Fibroblast of lung (primary cell): Measurements from ENCODE around the gene EIF5. TPM values are rescaled to one million over a fixed set of nuclear protein-coding genes. Genes with fewer than 3 reads are reported as not detected.

Experiments
- DNase-seq, 2 donors: peaks; one replicate each; pipeline versions ENCODE4 v3.0.0 to v3.0.0-alpha.2; 2010; ENCODE audit warnings: low read depth in 2 of 2
- H2AFZ ChIP-seq: 2 replicates; pipeline ENCODE4 v1.5.1; 2012; ENCODE audit warnings: low read length, control low read depth, inconsistent platforms
- H3K27ac ChIP-seq: 2 replicates; pipeline ENCODE4 v1.5.1; 2011; ENCODE audit warnings: low read length, control low read depth; ENCODE audit not compliant: insufficient read depth
- H3K27me3 ChIP-seq: 2 replicates; pipeline ENCODE4 v1.5.1; 2011; ENCODE audit warnings: mild to moderate bottlenecking, low read length; ENCODE audit not compliant: control insufficient read depth, insufficient read depth
- H3K36me3 ChIP-seq: 2 replicates; pipeline ENCODE4 v1.5.1; 2011; ENCODE audit warnings: low read length; ENCODE audit not compliant: control insufficient read depth, insufficient read depth
- H3K4me1 ChIP-seq: 2 replicates; pipeline ENCODE4 v1.5.1; 2011; ENCODE audit warnings: low read length; ENCODE audit not compliant: control insufficient read depth, insufficient read depth; ENCODE audit errors: extremely low read depth
- H3K4me2 ChIP-seq: 2 replicates; pipeline ENCODE4 v1.5.1; 2011; ENCODE audit warnings: low read length, control low read depth; ENCODE audit not compliant: insufficient read depth; ENCODE audit errors: extremely low read depth
- H3K4me3 ChIP-seq, 4 experiments: fragments of 200-600 bp in 1 of 4; sonication (generic) in 1 of 4; replicated peaks in 1 of 4; 2 replicates each; pipeline ENCODE4 v1.5.1; 2011 to 2016; ENCODE audit warnings: low read length in 4 of 4, low read depth in 3 of 4, mild to moderate bottlenecking in 3 of 4, control low read depth in 2 of 4, inconsistent platforms in 1 of 4, mixed read lengths in 1 of 4; ENCODE audit not compliant: insufficient read depth in 1 of 4; ENCODE audit errors: control extremely low read depth in 1 of 4
- H3K79me2 ChIP-seq: 2 replicates; pipeline ENCODE4 v1.5.1; 2012; ENCODE audit warnings: mild to moderate bottlenecking, low read length, inconsistent platforms; ENCODE audit not compliant: control insufficient read depth, insufficient read depth
- H3K9ac ChIP-seq: 2 replicates; pipeline ENCODE4 v1.5.1; 2011; ENCODE audit warnings: mild to moderate bottlenecking, low read length, control low read depth; ENCODE audit not compliant: insufficient read depth
- H3K9me3 ChIP-seq: 2 replicates; pipeline ENCODE4 v1.5.1; 2012; ENCODE audit warnings: low read depth, low read length; ENCODE audit not compliant: control insufficient read depth, insufficient read depth
- H4K20me1 ChIP-seq: 2 replicates; pipeline ENCODE4 v1.5.1; 2011; ENCODE audit warnings: low read length; ENCODE audit not compliant: control insufficient read depth, insufficient read depth; ENCODE audit errors: extremely low read depth
- CTCF ChIP-seq, 2 donors: IDR thresholded peaks in 1 of 2; conservative IDR thresholded peaks in 1 of 2; 1 replicate in 1 of 2; 2 replicates in 1 of 2; pipeline ENCODE4 v1.5.1; 2011 to 2012; ENCODE audit warnings: low read length in 2 of 2, control low read depth in 1 of 2, inconsistent platforms in 1 of 2, low read depth in 1 of 2, mild to moderate bottlenecking in 1 of 2
- EZH2 ChIP-seq: IDR thresholded peaks from 2 replicates; pipeline ENCODE4 v1.5.1; 2012; ENCODE audit warnings: low read length, control low read depth, mild to moderate bottlenecking; ENCODE audit errors: missing control alignments
- polyA plus RNA-seq, 2 donors: library from polyadenylated mRNA; depleted of rRNA in 1 of 2; stranded (reverse) in 1 of 2; unstranded in 1 of 2; fragments of >200 nt; gene quantifications; 2 replicates each; pipeline ENCODE4 v1.2.1, GENCODE V29; 2011 to 2012; ENCODE audit warnings: missing spikeins in 1 of 2
- total RNA-seq: library from RNA; depleted of rRNA; stranded (reverse); fragments of >200 nt; gene quantifications from 2 replicates; pipeline ENCODE4 v1.2.1, GENCODE V29; 2014

The EIF5 gene
- total and polyA plus RNA-seq, 2 donors (not counting 1 experiment from before 2014, with no cell fraction given): 185 to 400 TPM

GRCh38 chr14:103326078-103326477 is 8.0 kb upstream of the EIF5 start:
- no peak for DNase-seq
- H3K27ac ChIP-seq: no peak overlapping the region
- no peaks in the 10 kb centered on the region for H3K4me1 ChIP-seq
- no peak overlapping the region for H3K4me2 ChIP-seq
- TF ChIP-seq EZH2 (no peak), CTCF (conservative IDR thresholded peaks at IDR 0.05 in 1 of 2, IDR thresholded peaks at IDR 0.05 in 1 of 2; ENCODE audit: low read depth in 1 of 2, low read length in 2 of 2) (no peak)
- no peaks in the 10 kb centered on the region for H4K20me1 ChIP-seq
- H3K27me3 ChIP-seq: no peaks in the 10 kb centered on the region
- no peaks in the 10 kb centered on the region for H3K36me3 ChIP-seq
- H3K9ac ChIP-seq: no peak overlapping the region
- H3K9me3 ChIP-seq: no peaks in the 10 kb centered on the region
- H3K4me3 ChIP-seq: no peak overlapping the region
- no peaks in the 10 kb centered on the region for H3K79me2 ChIP-seq
- no peak overlapping the region for H2AFZ ChIP-seq

- DNase-seq: no peak
- H3K4me3 ChIP-seq: no peak overlapping the region
- no peaks in the 10 kb centered on the region for H3K36me3 ChIP-seq
These were observed 5.1 kb upstream of the EIF5 start for GRCh38 chr14:103328941-103329340.

More at GRCh38 chr14:103328941-103329340, 5.1 kb upstream of the EIF5 start:
- H3K79me2 ChIP-seq: no peaks in the 10 kb centered on the region
- no peaks in the 10 kb centered on the region for H3K27me3 ChIP-seq
- TF ChIP-seq EZH2 (no peak), CTCF (conservative IDR thresholded peaks at IDR 0.05 in 1 of 2, IDR thresholded peaks at IDR 0.05 in 1 of 2; ENCODE audit: low read depth in 1 of 2, low read length in 2 of 2) (no peak)
- no peak overlapping the region for H3K4me2 ChIP-seq
- H4K20me1 ChIP-seq: no peaks in the 10 kb centered on the region
- H3K27ac ChIP-seq: no peak overlapping the region
- no peaks in the 10 kb centered on the region for H3K4me1 ChIP-seq
- no peaks in the 10 kb centered on the region for H3K9me3 ChIP-seq
- no peak overlapping the region for H2AFZ ChIP-seq
- H3K9ac ChIP-seq: no peak overlapping the region
